BLaER1 (cell line): Measurements from ENCODE around the gene PCCB.
"Not testable (repeated sequence)": the region's sequence is repeated elsewhere in the genome, so short reads cannot be mapped to it uniquely, and the experiment has no call there.

Experiments
- H3K27ac ChIP-seq: shearing (Covaris generic); formaldehyde crosslinking; 2 replicates; pipeline ENCODE4 v1.8.1; 2022
- H3K27me3 ChIP-seq: shearing (Covaris generic); formaldehyde crosslinking; 2 replicates; pipeline ENCODE4 v1.8.1; 2022
- H3K36me3 ChIP-seq: shearing (Covaris generic); formaldehyde crosslinking; 2 replicates; pipeline ENCODE4 v1.8.1; 2022
- H3K4me1 ChIP-seq: shearing (Covaris generic); formaldehyde crosslinking; 2 replicates; pipeline ENCODE4 v1.8.1; 2022
- H3K4me2 ChIP-seq: shearing (Covaris generic); formaldehyde crosslinking; 2 replicates; pipeline ENCODE4 v1.8.1; 2022
- H3K4me3 ChIP-seq: shearing (Covaris generic); formaldehyde crosslinking; 2 replicates; pipeline ENCODE4 v1.8.1; 2022
- H3K9ac ChIP-seq: shearing (Covaris generic); formaldehyde crosslinking; 2 replicates; pipeline ENCODE4 v1.8.1; 2022
- H3K9me3 ChIP-seq: shearing (Covaris generic); formaldehyde crosslinking; 2 replicates; pipeline ENCODE4 v1.8.1; 2022
- H4K20me1 ChIP-seq: shearing (Covaris generic); formaldehyde crosslinking; 2 replicates; pipeline ENCODE4 v1.8.1; 2022
- Cebpa-rat ChIP-seq: shearing (Covaris generic); IDR thresholded peaks from 2 replicates; pipeline ENCODE4 v1.8.1; 2022

Gene PCCB

DNA sequence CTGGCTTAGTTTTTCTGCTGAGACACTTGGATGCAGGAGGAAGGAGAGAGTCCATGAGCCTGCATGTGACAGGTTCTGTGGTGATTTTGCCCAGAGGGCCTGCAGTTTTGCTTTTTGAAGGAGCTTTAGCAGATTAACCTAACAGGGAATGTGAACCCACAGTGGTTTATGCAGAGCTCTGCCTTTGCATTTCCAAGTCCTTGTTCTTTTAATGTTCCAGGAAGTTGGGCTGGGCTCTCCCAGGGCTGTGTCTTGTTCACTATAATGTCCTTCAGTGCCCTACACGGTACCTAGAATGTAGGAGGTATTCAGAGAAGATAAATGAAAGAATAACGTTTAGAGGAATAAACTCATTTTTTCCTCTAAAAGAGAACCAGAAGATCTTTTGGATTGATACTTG lies 50.3 kb downstream of the PCCB start:
- no peaks in the 10 kb centered on the region for H3K27me3 ChIP-seq
- H3K27ac ChIP-seq: no peak overlapping the region
- TF ChIP-seq Cebpa-rat: no peak
- no peaks in the 10 kb centered on the region for H4K20me1 ChIP-seq
- no peaks in the 10 kb centered on the region for H3K4me1 ChIP-seq
- no peak overlapping the region for H3K9ac ChIP-seq
- no peak overlapping the region for H3K4me3 ChIP-seq
- H3K36me3 ChIP-seq: peaks cover 60% of the 10 kb centered on the region
- no peaks in the 10 kb centered on the region for H3K9me3 ChIP-seq
- no peak overlapping the region for H3K4me2 ChIP-seq

DNA sequence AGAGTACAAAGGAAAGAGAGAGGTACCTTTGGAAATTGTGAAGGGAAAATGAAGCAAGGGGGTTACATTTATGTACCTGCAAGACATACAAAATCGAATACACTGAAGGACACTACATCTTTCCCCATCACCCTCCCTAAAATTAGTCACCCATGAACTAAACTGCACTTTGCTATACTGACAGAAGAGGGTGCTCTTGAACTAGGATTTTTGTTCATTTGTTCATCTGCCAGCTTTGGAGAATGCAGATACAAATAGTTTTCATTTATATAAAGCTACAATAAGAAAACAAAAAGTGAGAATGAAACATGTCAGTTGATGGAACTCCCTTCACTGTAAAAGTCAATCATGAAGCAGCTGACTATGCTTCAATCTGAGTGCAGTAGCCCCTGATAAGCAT lies 55.7 kb downstream of the PCCB start:
- Histone ChIP-seq H3K4me3 (no peak overlapping the region), H3K9me3 (no peaks in the 10 kb centered on the region), H3K9ac (no peak overlapping the region), H3K4me1 (no peaks in the 10 kb centered on the region), H3K36me3 (peaks cover 24% of the 10 kb centered on the region), H4K20me1 (no peaks in the 10 kb centered on the region), H3K27me3 (no peaks in the 10 kb centered on the region), H3K27ac (no peak overlapping the region), H3K4me2 (no peak overlapping the region)
- no peak for TF ChIP-seq Cebpa-rat

DNA sequence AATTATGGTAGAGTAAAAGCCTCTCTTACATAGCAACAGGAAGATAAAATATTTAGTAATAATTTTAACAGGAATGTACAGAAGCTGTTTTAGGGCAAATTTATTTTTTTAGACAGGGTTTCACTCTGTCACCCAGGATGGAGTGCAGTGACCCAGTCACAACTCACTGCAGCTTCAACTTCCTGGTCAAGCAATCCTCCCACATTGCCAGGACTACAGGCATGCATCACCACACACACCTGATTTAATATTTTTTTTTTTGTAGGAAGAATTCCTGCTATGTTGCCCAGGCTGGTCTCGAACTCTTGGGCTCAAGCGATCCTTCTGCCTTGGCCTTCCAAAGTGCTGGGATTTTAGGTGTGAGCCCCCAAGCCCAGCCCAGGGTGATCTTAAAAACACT lies 61.1 kb downstream of the PCCB start:
- no peak for TF ChIP-seq Cebpa-rat
- H3K27me3 ChIP-seq: no peaks in the 10 kb centered on the region

DNA sequence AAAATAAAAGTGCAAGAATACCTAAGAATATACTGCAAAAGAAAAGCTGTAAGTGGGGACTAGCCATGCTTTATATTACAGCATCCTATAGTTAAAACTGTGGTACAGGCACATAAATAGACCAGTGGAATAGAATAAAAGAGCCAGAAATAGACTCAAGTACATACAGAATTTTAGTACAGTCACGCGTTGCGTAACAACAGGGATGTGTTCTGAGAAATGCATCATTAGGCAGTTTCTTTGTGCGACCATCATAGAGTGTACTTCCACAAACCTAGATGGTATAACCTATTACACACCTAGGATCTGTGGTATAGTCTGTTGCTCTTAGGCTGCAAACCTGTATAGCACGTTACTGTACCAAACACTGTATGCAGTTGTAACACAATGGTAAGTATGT lies 61.8 kb downstream of the PCCB start:
- Histone ChIP-seq H3K4me2 (no peak overlapping the region), H3K27me3 (no peaks in the 10 kb centered on the region), H3K4me1 (no peaks in the 10 kb centered on the region), H3K27ac (no peak overlapping the region), H3K9me3 (no peaks in the 10 kb centered on the region), H4K20me1 (no peaks in the 10 kb centered on the region), H3K9ac (no peak overlapping the region), H3K4me3 (no peak overlapping the region), H3K36me3 (peaks cover 42% of the 10 kb centered on the region)
- peak; percentile 9; the same call in 1 of the 2 replicates for TF ChIP-seq Cebpa-rat

More for the DNA sequence above, 61.1 kb downstream of the PCCB start:
- no peak overlapping the region for H3K4me3 ChIP-seq
- H3K4me1 ChIP-seq: no peaks in the 10 kb centered on the region
- H3K36me3 ChIP-seq: peaks cover 37% of the 10 kb centered on the region
- no peaks in the 10 kb centered on the region for H4K20me1 ChIP-seq
- no peak overlapping the region for H3K4me2 ChIP-seq
- H3K9ac ChIP-seq: no peak overlapping the region
- H3K27ac ChIP-seq: no peak overlapping the region
- H3K9me3 ChIP-seq: no peaks in the 10 kb centered on the region

DNA sequence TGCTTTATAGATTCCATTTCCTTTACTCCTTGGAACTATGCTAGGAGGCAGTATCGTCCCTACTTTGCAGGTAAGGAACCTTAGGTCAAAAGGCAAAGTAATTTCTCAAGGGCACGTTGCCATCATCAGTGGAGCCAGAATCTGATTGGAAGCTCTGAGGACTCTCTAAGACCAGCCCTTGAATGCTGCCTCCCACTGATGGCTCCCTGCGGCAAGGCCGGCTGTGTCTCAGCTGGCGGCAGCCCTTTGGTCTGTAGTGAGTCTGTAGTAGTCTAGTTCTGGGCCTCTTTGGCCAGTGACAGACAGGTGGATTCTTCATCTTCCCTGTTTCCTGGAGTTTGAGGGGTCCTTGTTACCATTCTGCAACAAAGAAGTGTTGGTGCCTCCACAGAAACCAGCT lies 76.2 kb downstream of the PCCB start:
- Histone ChIP-seq H3K9ac (no peak overlapping the region), H3K27ac (no peak overlapping the region), H3K4me2 (no peak overlapping the region), H3K36me3 (peaks cover 85% of the 10 kb centered on the region), H3K27me3 (no peaks in the 10 kb centered on the region), H4K20me1 (no peaks in the 10 kb centered on the region), H3K4me1 (no peaks in the 10 kb centered on the region), H3K9me3 (peaks cover 35% of the 10 kb centered on the region), H3K4me3 (no peak overlapping the region)
- TF ChIP-seq Cebpa-rat: no peak

DNA sequence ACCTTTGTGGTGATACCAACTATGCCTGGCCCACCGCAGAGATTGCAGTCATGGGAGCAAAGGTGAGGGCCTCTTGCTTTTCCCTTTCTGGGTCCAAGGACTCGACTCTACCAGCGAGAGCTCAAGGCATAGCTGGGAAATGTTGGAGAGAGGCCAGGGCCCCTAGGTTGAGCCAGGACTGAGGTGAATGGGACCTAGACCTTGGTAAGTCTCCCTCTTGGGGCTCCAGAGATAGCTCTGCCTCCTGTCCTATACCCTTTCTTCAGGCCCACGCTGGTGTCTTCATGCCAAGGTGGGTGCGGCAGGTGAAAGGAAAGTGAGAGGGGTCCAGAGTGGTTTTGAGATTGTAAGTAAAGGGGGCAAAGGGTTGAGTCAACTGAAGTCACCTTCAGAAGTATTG lies 77.5 kb downstream of the PCCB start:
- Histone ChIP-seq H3K27me3 (no peaks in the 10 kb centered on the region), H3K27ac (no peak overlapping the region), H3K4me1 (no peaks in the 10 kb centered on the region), H4K20me1 (no peaks in the 10 kb centered on the region), H3K9me3 (peaks cover 22% of the 10 kb centered on the region), H3K4me2 (no peak overlapping the region), H3K9ac (no peak overlapping the region), H3K36me3 (peaks cover 78% of the 10 kb centered on the region), H3K4me3 (no peak overlapping the region)
- TF ChIP-seq Cebpa-rat: no peak

DNA sequence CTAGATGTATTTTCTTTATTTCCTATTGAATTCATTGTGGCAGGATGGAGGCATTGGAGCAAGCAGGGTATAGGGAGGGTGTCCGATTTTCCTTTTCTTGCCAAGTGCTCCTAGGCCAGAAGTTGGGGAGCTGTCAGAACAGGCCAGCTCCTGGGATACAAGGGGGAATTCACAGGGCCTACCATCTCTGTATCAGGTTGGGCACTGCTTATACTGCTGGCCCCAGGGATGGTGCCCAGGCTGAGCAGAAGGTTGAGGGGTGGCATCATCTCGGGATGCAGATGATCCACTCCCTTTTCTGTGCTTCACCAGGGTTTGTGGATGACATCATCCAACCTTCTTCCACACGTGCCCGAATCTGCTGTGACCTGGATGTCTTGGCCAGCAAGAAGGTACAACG lies 79.5 kb downstream of the PCCB start:
- Histone ChIP-seq H3K9ac (no peak overlapping the region), H3K27me3 (no peaks in the 10 kb centered on the region), H3K36me3 (peaks cover 78% of the 10 kb centered on the region), H3K4me1 (no peaks in the 10 kb centered on the region), H3K4me3 (no peak overlapping the region), H3K9me3 (0 out of 2 replicates have a peak, but pooled peaks cover 3% of the 10 kb centered on the region), H3K4me2 (no peak overlapping the region), H3K27ac (no peak overlapping the region), H4K20me1 (no peaks in the 10 kb centered on the region)
- no peak for TF ChIP-seq Cebpa-rat

DNA sequence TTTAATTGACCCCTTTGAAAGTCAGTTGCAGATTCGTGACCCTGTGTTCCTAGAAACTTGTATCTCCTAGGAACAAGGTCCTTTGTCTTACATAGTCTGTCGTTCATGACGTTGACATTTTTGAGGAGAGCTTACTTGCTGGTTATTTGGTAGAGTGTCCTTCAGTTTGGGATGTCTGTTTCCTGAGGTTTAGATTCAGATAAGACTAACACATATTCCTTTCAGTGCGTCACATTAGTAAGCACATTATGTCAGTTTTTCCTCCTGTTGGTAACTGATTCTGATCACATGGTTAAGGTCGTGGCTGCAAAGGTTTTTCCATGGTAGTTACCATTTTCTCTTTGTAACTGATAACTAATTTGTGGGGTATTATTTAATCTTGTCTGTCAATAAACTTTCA lies 80.8 kb downstream of the PCCB start:
- Histone ChIP-seq H3K27me3 (no peaks in the 10 kb centered on the region), H3K4me3 (no peak overlapping the region), H3K36me3 (peaks cover 80% of the 10 kb centered on the region), H4K20me1 (no peaks in the 10 kb centered on the region), H3K9ac (no peak overlapping the region), H3K4me2 (no peak overlapping the region), H3K9me3 (no peaks in the 10 kb centered on the region), H3K27ac (no peak overlapping the region), H3K4me1 (no peaks in the 10 kb centered on the region)
- TF ChIP-seq Cebpa-rat: no peak

DNA sequence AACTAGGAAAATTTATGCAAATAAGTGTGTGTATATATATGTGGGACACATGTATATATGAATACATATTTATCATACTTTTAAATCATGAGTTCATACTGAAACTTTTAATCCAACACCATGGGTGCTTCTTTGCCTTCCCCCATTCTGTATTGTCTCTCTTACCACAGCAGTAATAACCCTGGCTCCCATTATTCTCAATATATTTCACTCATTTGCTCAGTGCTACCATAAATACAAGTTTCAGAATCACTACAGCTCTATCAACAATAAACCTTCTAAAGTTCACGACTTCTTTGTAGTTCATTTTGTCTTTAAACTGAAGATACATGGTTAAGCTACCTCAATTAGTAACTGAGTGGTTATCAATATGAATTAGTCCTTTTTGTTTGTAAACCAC lies 82.2 kb downstream of the PCCB start:
- TF ChIP-seq Cebpa-rat: no peak
- Histone ChIP-seq H3K4me3 (no peak overlapping the region), H3K9ac (no peak overlapping the region), H3K27ac (no peak overlapping the region), H3K4me1 (no peaks in the 10 kb centered on the region), H3K9me3 (no peaks in the 10 kb centered on the region), H4K20me1 (no peaks in the 10 kb centered on the region), H3K27me3 (no peaks in the 10 kb centered on the region), H3K4me2 (no peak overlapping the region), H3K36me3 (peaks cover 79% of the 10 kb centered on the region)

DNA sequence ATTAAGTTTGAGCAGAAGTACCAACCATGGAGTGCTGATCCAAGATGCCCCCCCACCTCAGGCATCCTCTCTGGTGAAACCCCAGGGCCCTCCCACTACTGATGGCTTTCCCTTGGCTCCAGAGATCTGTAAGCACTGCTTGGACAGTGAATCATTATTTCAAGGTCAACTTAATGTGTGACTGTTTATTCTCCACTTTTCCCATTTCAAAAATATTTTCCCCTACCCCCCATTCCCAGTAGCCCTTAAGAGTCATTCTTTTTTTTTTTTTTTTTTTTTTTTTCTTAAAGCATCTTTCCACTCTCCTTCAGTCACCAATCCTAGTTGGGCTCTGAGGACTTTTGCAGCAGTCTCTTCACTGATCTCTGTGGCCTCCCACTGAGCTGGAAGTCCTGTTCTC lies 82.6 kb downstream of the PCCB start:
- Histone ChIP-seq H3K27ac (no peak overlapping the region), H3K9ac (no peak overlapping the region), H3K4me3 (no peak overlapping the region)

DNA sequence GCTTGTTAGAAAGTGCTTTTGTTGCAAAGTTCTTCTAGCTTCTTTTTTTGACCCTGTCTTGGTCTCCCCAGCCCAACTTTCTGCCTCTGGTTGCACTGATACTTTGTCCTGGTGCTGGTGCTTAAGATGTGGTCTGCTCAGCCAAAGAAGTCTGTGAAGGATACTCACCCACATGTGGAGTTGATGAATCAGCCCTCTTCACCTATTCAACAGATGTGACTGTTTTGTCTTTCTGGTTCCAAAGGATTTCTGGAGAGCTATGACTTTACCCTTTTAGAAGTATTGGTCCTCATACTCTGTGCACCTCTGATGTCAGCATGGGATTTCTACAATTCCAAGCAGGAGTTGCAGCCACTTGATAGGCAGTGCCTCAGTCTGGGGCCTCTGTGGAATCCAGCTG lies 84.1 kb downstream of the PCCB start:
- H3K27ac ChIP-seq: no peak overlapping the region
- H3K4me2 ChIP-seq: no peak overlapping the region
- no peak for TF ChIP-seq Cebpa-rat
- peaks cover 77% of the 10 kb centered on the region for H3K36me3 ChIP-seq
- no peaks in the 10 kb centered on the region for H3K9me3 ChIP-seq
- no peaks in the 10 kb centered on the region for H3K4me1 ChIP-seq
- H3K27me3 ChIP-seq: no peaks in the 10 kb centered on the region
- no peaks in the 10 kb centered on the region for H4K20me1 ChIP-seq
- no peak overlapping the region for H3K4me3 ChIP-seq
- H3K9ac ChIP-seq: no peak overlapping the region

More for the DNA sequence above, 82.6 kb downstream of the PCCB start:
- H3K4me1 ChIP-seq: no peaks in the 10 kb centered on the region
- no peak for TF ChIP-seq Cebpa-rat
- no peaks in the 10 kb centered on the region for H4K20me1 ChIP-seq
- H3K27me3 ChIP-seq: no peaks in the 10 kb centered on the region
- no peaks in the 10 kb centered on the region for H3K9me3 ChIP-seq
- peaks cover 77% of the 10 kb centered on the region for H3K36me3 ChIP-seq
- no peak overlapping the region for H3K4me2 ChIP-seq

DNA sequence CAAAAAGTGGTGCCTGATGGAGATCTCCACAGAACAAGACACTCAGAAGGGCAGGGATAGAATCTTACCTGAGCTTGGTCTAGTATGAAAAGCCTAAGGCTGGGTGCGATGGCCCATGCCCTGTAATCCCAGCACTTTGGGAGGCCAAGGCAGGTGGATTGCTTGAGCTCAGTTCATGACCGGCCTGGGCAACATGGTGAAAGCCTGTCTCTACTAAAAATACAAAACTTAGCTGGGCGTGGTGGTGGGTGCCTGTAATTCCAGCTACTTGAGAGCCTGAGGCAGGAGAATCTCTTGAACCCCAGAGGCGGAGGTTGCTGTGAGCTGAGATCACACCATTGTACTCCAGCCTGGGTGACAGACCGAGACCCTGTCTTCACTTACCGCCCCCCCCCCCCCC lies 84.6 kb downstream of the PCCB start:
- H3K4me3 ChIP-seq: not testable (repeated sequence)
- peaks cover 77% of the 10 kb centered on the region for H3K36me3 ChIP-seq

More for the DNA sequence above, 84.6 kb downstream of the PCCB start:
- not testable (repeated sequence) for H3K27me3 ChIP-seq, H3K9ac ChIP-seq, H4K20me1 ChIP-seq, H3K9me3 ChIP-seq, H3K4me2 ChIP-seq, H3K4me1 ChIP-seq, H3K27ac ChIP-seq
